GM23338 (cell line): ENCODE measurements around the gene KAZN. TPM values are rescaled to one million over a fixed set of nuclear protein-coding genes. Genes with fewer than 3 reads are reported as not detected.

Experiments
- ATAC-seq: fragments of 200-7000 bp; cut with Tn5 transposase; 3 replicates; pipeline ENCODE4 v1.9.1; 2020
- DNase-seq: peaks from one replicate; pipeline ENCODE4 v3.0.0-alpha.2; 2015; ENCODE audit warnings: low spot score
- H2AFZ ChIP-seq: fragments of 200-600 bp; sonication (generic); 2 replicates; pipeline ENCODE4 v1.8.0; 2016; ENCODE audit warnings: antibody characterized with exemption, mild to moderate bottlenecking, moderate library complexity
- H3F3A ChIP-seq: fragments of 200-600 bp; sonication (generic); replicated peaks from 2 replicates; pipeline ENCODE4 v1.8.0; 2017; ENCODE audit warnings: antibody characterized with exemption, mixed run types, low read depth
- H3K27ac ChIP-seq: fragments of 200-600 bp; sonication (generic); 2 replicates; pipeline ENCODE4 v1.6.1; 2016; ENCODE audit warnings: low read depth
- H3K27me3 ChIP-seq: fragments of 200-600 bp; sonication (generic); 2 replicates; pipeline ENCODE4 v1.8.0; 2016; ENCODE audit warnings: mild to moderate bottlenecking, mixed run types, moderate library complexity; ENCODE audit not compliant: insufficient read depth
- H3K36me3 ChIP-seq: fragments of 200-600 bp; sonication (generic); 2 replicates; pipeline ENCODE4 v1.8.0; 2016; ENCODE audit warnings: mild to moderate bottlenecking; ENCODE audit not compliant: insufficient read depth
- H3K4me1 ChIP-seq: fragments of 200-600 bp; sonication (generic); 2 replicates; pipeline ENCODE4 v1.8.0; 2016; ENCODE audit warnings: mild to moderate bottlenecking, moderate library complexity; ENCODE audit not compliant: insufficient read depth
- H3K4me2 ChIP-seq: fragments of 200-600 bp; sonication (generic); 2 replicates; pipeline ENCODE4 v1.7.1; 2017; ENCODE audit warnings: mixed run types
- H3K4me3 ChIP-seq: fragments of 200-600 bp; sonication (generic); 2 replicates; pipeline ENCODE4 v1.6.1; 2016; ENCODE audit warnings: mixed run types
- H3K79me2 ChIP-seq: fragments of 200-600 bp; sonication (generic); replicated peaks from 2 replicates; pipeline ENCODE4 v1.8.0; 2017; ENCODE audit warnings: mild to moderate bottlenecking; ENCODE audit not compliant: insufficient read depth
- H3K9me2 ChIP-seq: fragments of 200-600 bp; sonication (generic); 2 replicates; pipeline ENCODE4 v1.8.0; 2017; ENCODE audit not compliant: insufficient read depth
- H4K20me1 ChIP-seq: fragments of 200-600 bp; sonication (generic); replicated peaks from 2 replicates; pipeline ENCODE4 v1.8.0; 2017; ENCODE audit warnings: mild to moderate bottlenecking; ENCODE audit not compliant: insufficient read depth
- H3K27ac Mint-ChIP-seq: 2 replicates; pipeline ENCODE4 v1.8.0; 2020; ENCODE audit warnings: inconsistent platforms, mild to moderate bottlenecking, moderate library complexity, mixed read lengths
- H3K27me3 Mint-ChIP-seq: 3 replicates; pipeline ENCODE4 v1.8.0; 2022; ENCODE audit warnings: low read depth, mild to moderate bottlenecking, moderate library complexity, mixed read lengths, inconsistent platforms; ENCODE audit not compliant: insufficient read depth, poor library complexity
- H3K36me3 Mint-ChIP-seq: 3 replicates; pipeline ENCODE4 v1.8.0; 2021; ENCODE audit warnings: low read depth, mild to moderate bottlenecking, inconsistent platforms, moderate library complexity, mixed read lengths
- H3K4me1 Mint-ChIP-seq: 3 replicates; pipeline ENCODE4 v1.8.0; 2020; ENCODE audit warnings: mild to moderate bottlenecking, inconsistent platforms, mixed read lengths
- H3K4me3 Mint-ChIP-seq: 3 replicates; pipeline ENCODE4 v1.8.0; 2021; ENCODE audit warnings: moderate library complexity, mild to moderate bottlenecking, inconsistent platforms, mixed read lengths
- H3K9me3 Mint-ChIP-seq: 3 replicates; pipeline ENCODE4 v1.8.0; 2020; ENCODE audit warnings: moderate library complexity, mild to moderate bottlenecking, inconsistent platforms, mixed read lengths
- CREB1 ChIP-seq: fragments of 250-450 bp; sonication (Bioruptor Pico); IDR thresholded peaks from 2 replicates; pipeline ENCODE4 v1.5.0; 2020; ENCODE audit warnings: low read depth, mild to moderate bottlenecking, moderate library complexity
- EZH2 ChIP-seq: fragments of 200-600 bp; sonication (generic); IDR thresholded peaks from one replicate; pipeline ENCODE4 v1.8.0; 2017; ENCODE audit warnings: antibody characterized with exemption, mild to moderate bottlenecking, low read depth; ENCODE audit not compliant: unreplicated experiment
- EZH2phosphoT487 ChIP-seq: fragments of 200-600 bp; sonication (generic); IDR thresholded peaks from one replicate; pipeline ENCODE4 v1.8.1; 2018; ENCODE audit warnings: antibody characterized with exemption; ENCODE audit not compliant: unreplicated experiment
- JUNB ChIP-seq: IDR thresholded peaks from one replicate; pipeline ENCODE4 v1.6.1; 2016; ENCODE audit warnings: antibody characterized with exemption; ENCODE audit not compliant: unreplicated experiment
- NANOG ChIP-seq: IDR thresholded peaks from 2 replicates; pipeline ENCODE4 v1.6.1; 2016; ENCODE audit warnings: antibody characterized with exemption, borderline replicate concordance
- POLR2AphosphoS5 ChIP-seq: IDR thresholded peaks from 2 replicates; pipeline ENCODE4 v1.6.1; 2016; ENCODE audit warnings: antibody characterized with exemption, low read depth
- ZNF114 ChIP-seq: fragments of 250-450 bp; sonication (Bioruptor Pico); IDR thresholded peaks from 2 replicates; pipeline ENCODE4 v1.5.0; 2020; ENCODE audit warnings: mild to moderate bottlenecking, moderate library complexity
- ZNF331 ChIP-seq: fragments of 250-450 bp; sonication (Bioruptor Pico); IDR thresholded peaks from 2 replicates; pipeline ENCODE4 v1.5.0; 2020; ENCODE audit warnings: low read depth, mild to moderate bottlenecking, moderate library complexity
- polyA plus RNA-seq: library from polyadenylated mRNA; unstranded; fragments of >200 nt; fragmentation: Nextera tagmentation; extraction: Ambion mirVana; gene quantifications from 2 replicates; pipeline ENCODE4 v1.2.1, GENCODE V29; 2016
- total RNA-seq: library from RNA; depleted of rRNA; stranded (reverse); fragments of >200 nt; shearing (Covaris generic); gene quantifications from 2 replicates; pipeline ENCODE4 v1.2.3, GENCODE V29; 2014
- TF ChIP-seq, protein P1 (sequence below): fragments of 250-450 bp; sonication (Bioruptor Pico); IDR thresholded peaks from 2 replicates; pipeline ENCODE4 v1.5.0; 2020; ENCODE audit warnings: mild to moderate bottlenecking, moderate library complexity
- TF ChIP-seq, protein P2 (sequence below): IDR thresholded peaks from 2 replicates; pipeline ENCODE4 v1.6.1; 2016; ENCODE audit warnings: antibody characterized with exemption
- TF ChIP-seq, protein P3 (sequence below), 2 experiments: fragments of 200-600 bp in 1 of 2; sonication (generic) in 1 of 2; conservative IDR thresholded peaks; 2 replicates each; pipeline versions ENCODE4 v1.5.1 to v1.6.1; 2016 to 2017; ENCODE audit warnings: antibody characterized with exemption in 2 of 2, low read depth in 2 of 2, mild to moderate bottlenecking in 2 of 2, moderate library complexity in 1 of 2
- TF ChIP-seq, protein P4 (sequence below): IDR thresholded peaks from one replicate; pipeline ENCODE4 v1.6.1; 2018; ENCODE audit warnings: antibody characterized with exemption; ENCODE audit not compliant: unreplicated experiment

Gene KAZN
- total and polyA plus RNA-seq, 2 experiments from 2014 or later = 9.9 to 15.0 TPM

DNA sequence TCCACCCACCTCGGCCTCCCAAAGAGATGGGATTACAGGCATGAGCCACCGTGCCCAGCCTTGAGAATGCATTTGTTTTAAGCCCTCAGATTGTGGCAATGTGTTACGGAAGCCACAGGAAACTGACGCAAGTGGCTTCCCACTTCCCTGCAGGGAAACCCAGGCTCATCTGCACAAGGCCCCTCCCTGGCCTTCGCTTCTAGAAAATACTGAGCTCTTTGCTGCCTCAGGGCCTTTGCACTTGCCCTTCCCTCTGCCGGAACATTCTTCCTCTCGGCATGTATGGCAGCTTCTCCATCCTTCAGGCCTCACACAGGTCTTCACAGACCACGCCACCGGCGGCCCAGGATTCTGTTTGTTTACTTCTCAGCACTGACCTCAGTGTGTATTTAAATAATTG lies 418.0 kb downstream of the KAZN start:
- no peak overlapping the region for H3K27ac ChIP-seq
- H3K79me2 ChIP-seq = no peaks in the 10 kb centered on the region
- H2AFZ ChIP-seq = no peak overlapping the region
- H3K27ac Mint-ChIP-seq = no peak overlapping the region
- H3F3A ChIP-seq = no peaks in the 10 kb centered on the region
- no peaks in the 10 kb centered on the region for H3K9me3 Mint-ChIP-seq
- peaks cover 8% of the 10 kb centered on the region for H3K4me1 ChIP-seq
- H3K36me3 ChIP-seq = no peaks in the 10 kb centered on the region
- H4K20me1 ChIP-seq = no peaks in the 10 kb centered on the region; the same call in 1 of the 2 replicates
- no peaks in the 10 kb centered on the region for H3K36me3 Mint-ChIP-seq
- peaks cover 6% of the 10 kb centered on the region for H3K27me3 Mint-ChIP-seq
- H3K27me3 ChIP-seq = no peaks in the 10 kb centered on the region
- DNase-seq = no peak
- H3K4me3 ChIP-seq = no peak overlapping the region
- TF ChIP-seq POLR2AphosphoS5 (no peak), CREB1 (CRISPR knock-in tag) (no peak), EZH2 (no peak), ZNF331 (CRISPR knock-in tag) (no peak), EZH2phosphoT487 (no peak), JUNB (no peak), NANOG (no peak), ZNF114 (no peak)
- TF ChIP-seq, protein P1, sequence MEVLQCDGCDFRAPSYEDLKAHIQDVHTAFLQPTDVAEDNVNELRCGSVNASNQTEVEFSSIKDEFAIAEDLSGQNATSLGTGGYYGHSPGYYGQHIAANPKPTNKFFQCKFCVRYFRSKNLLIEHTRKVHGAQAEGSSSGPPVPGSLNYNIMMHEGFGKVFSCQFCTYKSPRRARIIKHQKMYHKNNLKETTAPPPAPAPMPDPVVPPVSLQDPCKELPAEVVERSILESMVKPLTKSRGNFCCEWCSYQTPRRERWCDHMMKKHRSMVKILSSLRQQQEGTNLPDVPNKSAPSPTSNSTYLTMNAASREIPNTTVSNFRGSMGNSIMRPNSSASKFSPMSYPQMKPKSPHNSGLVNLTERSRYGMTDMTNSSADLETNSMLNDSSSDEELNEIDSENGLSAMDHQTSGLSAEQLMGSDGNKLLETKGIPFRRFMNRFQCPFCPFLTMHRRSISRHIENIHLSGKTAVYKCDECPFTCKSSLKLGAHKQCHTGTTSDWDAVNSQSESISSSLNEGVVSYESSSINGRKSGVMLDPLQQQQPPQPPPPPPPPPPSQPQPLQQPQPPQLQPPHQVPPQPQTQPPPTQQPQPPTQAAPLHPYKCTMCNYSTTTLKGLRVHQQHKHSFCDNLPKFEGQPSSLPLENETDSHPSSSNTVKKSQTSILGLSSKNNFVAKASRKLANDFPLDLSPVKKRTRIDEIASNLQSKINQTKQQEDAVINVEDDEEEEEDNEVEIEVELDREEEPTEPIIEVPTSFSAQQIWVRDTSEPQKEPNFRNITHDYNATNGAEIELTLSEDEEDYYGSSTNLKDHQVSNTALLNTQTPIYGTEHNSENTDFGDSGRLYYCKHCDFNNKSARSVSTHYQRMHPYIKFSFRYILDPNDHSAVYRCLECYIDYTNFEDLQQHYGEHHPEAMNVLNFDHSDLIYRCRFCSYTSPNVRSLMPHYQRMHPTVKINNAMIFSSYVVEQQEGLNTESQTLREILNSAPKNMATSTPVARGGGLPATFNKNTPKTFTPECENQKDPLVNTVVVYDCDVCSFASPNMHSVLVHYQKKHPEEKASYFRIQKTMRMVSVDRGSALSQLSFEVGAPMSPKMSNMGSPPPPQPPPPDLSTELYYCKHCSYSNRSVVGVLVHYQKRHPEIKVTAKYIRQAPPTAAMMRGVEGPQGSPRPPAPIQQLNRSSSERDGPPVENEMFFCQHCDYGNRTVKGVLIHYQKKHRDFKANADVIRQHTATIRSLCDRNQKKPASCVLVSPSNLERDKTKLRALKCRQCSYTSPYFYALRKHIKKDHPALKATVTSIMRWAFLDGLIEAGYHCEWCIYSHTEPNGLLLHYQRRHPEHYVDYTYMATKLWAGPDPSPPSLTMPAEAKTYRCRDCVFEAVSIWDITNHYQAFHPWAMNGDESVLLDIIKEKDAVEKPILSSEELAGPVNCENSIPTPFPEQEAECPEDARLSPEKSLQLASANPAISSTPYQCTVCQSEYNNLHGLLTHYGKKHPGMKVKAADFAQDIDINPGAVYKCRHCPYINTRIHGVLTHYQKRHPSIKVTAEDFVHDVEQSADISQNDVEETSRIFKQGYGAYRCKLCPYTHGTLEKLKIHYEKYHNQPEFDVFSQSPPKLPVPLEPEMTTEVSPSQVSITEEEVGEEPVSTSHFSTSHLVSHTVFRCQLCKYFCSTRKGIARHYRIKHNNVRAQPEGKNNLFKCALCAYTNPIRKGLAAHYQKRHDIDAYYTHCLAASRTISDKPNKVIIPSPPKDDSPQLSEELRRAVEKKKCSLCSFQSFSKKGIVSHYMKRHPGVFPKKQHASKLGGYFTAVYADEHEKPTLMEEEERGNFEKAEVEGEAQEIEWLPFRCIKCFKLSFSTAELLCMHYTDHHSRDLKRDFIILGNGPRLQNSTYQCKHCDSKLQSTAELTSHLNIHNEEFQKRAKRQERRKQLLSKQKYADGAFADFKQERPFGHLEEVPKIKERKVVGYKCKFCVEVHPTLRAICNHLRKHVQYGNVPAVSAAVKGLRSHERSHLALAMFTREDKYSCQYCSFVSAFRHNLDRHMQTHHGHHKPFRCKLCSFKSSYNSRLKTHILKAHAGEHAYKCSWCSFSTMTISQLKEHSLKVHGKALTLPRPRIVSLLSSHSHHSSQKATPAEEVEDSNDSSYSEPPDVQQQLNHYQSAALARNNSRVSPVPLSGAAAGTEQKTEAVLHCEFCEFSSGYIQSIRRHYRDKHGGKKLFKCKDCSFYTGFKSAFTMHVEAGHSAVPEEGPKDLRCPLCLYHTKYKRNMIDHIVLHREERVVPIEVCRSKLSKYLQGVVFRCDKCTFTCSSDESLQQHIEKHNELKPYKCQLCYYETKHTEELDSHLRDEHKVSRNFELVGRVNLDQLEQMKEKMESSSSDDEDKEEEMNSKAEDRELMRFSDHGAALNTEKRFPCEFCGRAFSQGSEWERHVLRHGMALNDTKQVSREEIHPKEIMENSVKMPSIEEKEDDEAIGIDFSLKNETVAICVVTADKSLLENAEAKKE (CRISPR knock-in tag) = no peak
- TF ChIP-seq, protein P2, sequence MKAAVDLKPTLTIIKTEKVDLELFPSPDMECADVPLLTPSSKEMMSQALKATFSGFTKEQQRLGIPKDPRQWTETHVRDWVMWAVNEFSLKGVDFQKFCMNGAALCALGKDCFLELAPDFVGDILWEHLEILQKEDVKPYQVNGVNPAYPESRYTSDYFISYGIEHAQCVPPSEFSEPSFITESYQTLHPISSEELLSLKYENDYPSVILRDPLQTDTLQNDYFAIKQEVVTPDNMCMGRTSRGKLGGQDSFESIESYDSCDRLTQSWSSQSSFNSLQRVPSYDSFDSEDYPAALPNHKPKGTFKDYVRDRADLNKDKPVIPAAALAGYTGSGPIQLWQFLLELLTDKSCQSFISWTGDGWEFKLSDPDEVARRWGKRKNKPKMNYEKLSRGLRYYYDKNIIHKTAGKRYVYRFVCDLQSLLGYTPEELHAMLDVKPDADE = no peak
- TF ChIP-seq, protein P3, sequence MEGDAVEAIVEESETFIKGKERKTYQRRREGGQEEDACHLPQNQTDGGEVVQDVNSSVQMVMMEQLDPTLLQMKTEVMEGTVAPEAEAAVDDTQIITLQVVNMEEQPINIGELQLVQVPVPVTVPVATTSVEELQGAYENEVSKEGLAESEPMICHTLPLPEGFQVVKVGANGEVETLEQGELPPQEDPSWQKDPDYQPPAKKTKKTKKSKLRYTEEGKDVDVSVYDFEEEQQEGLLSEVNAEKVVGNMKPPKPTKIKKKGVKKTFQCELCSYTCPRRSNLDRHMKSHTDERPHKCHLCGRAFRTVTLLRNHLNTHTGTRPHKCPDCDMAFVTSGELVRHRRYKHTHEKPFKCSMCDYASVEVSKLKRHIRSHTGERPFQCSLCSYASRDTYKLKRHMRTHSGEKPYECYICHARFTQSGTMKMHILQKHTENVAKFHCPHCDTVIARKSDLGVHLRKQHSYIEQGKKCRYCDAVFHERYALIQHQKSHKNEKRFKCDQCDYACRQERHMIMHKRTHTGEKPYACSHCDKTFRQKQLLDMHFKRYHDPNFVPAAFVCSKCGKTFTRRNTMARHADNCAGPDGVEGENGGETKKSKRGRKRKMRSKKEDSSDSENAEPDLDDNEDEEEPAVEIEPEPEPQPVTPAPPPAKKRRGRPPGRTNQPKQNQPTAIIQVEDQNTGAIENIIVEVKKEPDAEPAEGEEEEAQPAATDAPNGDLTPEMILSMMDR (conservative IDR thresholded peaks at IDR 0.05; ENCODE audit: low read depth in 2 of 2) = no peak
- TF ChIP-seq, protein P4, sequence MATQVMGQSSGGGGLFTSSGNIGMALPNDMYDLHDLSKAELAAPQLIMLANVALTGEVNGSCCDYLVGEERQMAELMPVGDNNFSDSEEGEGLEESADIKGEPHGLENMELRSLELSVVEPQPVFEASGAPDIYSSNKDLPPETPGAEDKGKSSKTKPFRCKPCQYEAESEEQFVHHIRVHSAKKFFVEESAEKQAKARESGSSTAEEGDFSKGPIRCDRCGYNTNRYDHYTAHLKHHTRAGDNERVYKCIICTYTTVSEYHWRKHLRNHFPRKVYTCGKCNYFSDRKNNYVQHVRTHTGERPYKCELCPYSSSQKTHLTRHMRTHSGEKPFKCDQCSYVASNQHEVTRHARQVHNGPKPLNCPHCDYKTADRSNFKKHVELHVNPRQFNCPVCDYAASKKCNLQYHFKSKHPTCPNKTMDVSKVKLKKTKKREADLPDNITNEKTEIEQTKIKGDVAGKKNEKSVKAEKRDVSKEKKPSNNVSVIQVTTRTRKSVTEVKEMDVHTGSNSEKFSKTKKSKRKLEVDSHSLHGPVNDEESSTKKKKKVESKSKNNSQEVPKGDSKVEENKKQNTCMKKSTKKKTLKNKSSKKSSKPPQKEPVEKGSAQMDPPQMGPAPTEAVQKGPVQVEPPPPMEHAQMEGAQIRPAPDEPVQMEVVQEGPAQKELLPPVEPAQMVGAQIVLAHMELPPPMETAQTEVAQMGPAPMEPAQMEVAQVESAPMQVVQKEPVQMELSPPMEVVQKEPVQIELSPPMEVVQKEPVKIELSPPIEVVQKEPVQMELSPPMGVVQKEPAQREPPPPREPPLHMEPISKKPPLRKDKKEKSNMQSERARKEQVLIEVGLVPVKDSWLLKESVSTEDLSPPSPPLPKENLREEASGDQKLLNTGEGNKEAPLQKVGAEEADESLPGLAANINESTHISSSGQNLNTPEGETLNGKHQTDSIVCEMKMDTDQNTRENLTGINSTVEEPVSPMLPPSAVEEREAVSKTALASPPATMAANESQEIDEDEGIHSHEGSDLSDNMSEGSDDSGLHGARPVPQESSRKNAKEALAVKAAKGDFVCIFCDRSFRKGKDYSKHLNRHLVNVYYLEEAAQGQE = no peak
- no peaks in the 10 kb centered on the region for H3K9me2 ChIP-seq
- H3K4me1 Mint-ChIP-seq = peaks cover 10% of the 10 kb centered on the region
- H3K4me3 Mint-ChIP-seq = no peak overlapping the region
- no peak overlapping the region for H3K4me2 ChIP-seq
- no peak for ATAC-seq
